AG20443 (cell line): ENCODE data around the gene TCF12.

ENCODE experiments used
- DNase-seq: peaks from one replicate; pipeline ENCODE4 v3.0.0; 2012; ENCODE audit warnings: low spot score, mixed read lengths

Gene TCF12

DNA sequence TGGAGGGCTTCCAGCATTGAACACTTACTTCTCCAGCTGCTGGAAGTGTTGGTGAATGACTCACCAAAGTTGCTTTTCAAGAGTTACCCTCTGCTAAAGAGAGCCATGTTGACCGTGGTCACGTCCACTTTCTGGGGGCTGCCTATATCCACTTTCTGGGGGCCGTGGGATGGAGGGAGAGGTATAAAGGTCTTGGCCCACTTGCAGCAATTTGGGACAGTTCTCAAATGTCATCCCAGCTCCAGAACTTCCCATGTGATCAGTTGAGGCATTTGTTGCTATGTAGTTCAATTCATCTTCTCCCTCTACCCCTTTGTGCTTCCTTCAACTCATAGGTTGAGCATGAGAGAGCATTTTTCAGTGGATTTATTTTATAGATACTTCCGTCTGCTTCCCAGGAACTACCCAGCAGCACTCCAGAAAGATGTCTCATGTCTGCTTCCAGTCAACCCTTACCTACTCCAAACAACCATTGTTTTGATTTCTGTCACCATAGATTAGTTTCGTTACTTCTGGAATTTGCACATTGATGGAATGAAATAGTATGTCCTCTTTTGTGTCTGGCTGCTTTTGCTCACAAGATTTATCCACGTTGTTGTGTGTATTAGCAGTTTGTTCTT, 130.6 kb downstream of the TCF12 start:
- DNase-seq: no peak

DNA sequence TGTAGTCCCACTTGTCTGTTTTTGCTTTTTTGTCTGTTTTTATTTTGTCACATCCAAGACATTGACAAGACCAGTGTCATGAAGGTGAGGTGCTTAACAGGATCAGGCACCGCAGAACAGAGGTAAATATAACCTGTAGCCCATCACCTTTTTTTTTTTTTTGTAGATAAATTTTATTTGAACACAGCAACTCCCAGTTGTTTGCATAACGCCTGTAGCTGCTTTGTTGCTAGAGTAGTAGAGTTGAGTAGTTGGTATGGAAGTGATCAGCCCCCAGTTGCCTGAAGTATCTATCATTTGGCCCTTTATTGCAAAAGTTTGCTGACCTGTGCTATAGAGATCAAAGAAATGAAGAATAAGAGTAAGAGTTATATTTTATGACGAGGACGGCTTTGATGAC, 135.0 kb downstream of the TCF12 start:
- no peak for DNase-seq

DNA sequence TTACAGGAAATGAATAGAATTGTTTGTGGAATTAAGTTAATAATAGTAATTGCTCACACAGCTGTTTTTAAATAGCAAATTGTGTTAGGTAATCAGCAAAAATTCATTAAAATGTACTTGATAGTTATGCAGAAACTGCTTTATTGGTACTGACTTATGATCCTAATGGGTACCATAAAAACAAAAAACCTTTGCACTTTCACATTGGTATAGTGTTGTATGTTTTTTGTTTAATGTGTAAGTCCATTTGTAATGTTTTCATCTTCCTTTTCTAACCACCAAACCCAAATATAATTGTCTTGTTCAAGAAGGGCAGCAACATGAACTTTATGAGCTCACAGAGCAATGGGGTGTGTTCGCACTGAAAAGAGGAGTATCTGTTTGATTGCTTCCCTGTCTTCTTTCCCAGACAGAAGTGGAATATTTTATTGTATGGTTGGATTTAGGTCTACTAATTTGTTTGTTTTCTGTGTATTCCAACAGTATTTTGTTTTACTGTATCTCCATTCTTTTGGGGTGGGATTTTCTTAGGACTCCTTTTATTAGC, 135.8 kb downstream of the TCF12 start:
- DNase-seq: no peak

- no peak for DNase-seq
Measured at GRCh38 chr15:57056357-57056756, 137.9 kb downstream of the TCF12 start.

DNA sequence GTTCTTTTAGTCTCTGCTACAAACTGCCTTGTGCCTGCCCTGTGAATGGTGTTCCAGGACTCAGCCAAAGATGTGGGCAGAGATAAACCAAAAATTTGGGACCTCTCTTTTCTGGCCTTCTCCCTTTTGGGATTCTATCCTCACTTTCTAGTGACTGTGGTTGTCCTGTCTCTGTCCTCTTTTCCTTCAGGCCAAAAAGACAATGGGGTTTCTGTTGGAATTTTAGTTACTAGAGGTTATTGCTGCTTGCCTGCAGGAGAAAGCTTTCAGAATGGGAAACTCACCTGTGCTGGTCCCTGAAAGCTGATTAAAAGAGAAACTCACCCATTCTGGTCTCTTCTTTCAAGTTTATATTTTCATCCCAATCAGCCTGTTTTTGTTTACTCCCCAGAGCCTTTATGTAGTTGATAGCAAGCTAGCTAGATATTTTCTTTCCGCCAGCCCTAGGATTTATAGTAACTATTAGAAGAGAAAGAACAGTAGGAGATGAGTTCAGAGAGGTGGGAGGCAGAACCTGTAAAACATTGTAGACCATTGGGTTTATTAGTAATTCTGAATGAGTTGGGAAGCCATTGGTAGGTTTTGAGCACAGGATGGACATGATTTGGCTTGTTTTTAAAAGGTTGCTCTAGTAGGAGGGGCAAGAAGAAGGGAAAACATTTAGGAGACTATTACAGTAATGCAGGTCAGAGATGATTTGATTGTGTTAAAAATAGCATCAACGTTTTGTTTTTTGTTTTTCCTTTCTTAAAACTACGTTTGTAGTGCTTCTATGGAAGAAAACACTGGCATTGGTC, 138.9 kb downstream of the TCF12 start:
- no peak for DNase-seq

GRCh38 chr15:57059026-57059660, 140.7 kb downstream of the TCF12 start:
- no peak for DNase-seq

GRCh38 chr15:57060799-57061198, 142.4 kb downstream of the TCF12 start:
- DNase-seq: peak; percentile 43

DNA sequence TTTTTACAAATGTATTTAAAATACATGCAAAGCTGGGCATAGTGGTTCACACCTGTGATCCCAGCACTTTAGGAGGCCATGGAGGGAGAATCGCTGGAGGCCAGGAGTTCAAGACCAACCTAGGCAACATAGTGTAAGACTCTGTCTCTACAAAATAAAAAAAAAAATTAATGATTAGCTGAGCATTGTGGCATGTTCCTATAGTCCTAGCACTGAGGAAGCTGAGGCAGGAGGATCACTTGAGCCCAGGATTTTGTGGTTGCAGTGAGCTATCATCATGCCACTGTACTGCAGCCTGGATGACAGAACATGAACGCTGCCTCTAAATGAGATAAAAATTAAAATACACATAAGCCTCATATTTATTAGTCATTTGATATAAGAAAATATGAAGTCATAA, 142.8 kb downstream of the TCF12 start:
- DNase-seq: no peak

DNA sequence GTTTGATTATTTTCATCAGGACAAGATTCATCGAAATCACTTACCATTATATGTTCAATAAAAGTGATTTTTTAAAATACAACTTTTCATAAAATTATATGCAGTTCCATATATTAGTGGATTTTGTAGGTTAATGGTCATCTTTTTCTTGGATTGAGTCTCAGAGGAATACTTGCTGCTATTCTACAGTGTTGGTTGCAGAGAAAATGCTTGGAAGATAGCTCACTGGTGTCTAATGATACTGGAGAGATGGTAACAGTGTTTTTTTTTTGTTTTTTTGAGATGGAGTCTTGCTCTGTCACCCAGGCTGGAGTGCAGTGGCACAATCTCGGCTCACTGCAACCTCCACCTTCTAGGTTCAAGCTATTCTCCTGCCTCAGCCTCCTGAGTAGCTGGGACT, 143.3 kb downstream of the TCF12 start:
- DNase-seq: no peak

GRCh38 chr15:57064033-57064432, 145.6 kb downstream of the TCF12 start:
- DNase-seq: peak; percentile 8

DNA sequence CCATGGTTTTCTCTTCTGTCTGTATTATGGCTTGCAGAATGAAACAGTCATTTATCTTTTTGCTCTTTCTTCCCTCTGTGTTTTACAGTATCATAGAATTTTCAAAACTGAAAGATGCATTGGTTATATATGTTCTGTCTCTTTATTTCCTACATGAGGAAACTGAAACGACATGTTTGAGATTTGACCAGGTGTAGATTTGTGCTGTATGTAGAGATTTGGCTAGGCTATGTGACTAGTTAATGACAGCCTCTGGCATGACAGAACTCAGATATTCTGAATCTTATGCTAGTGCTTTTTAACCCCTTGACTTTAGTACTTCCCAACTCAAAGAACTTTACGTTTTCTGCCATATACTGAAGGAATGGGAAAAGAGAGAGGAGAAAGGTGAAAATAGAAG, 151.0 kb downstream of the TCF12 start:
- no peak for DNase-seq

GRCh38 chr15:57070674-57071073, 152.2 kb downstream of the TCF12 start:
- no peak for DNase-seq

- DNase-seq: no peak
Measured at GRCh38 chr15:57079446-57079845, 161.0 kb downstream of the TCF12 start.

GRCh38 chr15:57079931-57080620, 161.6 kb downstream of the TCF12 start:
- no peak for DNase-seq

DNA sequence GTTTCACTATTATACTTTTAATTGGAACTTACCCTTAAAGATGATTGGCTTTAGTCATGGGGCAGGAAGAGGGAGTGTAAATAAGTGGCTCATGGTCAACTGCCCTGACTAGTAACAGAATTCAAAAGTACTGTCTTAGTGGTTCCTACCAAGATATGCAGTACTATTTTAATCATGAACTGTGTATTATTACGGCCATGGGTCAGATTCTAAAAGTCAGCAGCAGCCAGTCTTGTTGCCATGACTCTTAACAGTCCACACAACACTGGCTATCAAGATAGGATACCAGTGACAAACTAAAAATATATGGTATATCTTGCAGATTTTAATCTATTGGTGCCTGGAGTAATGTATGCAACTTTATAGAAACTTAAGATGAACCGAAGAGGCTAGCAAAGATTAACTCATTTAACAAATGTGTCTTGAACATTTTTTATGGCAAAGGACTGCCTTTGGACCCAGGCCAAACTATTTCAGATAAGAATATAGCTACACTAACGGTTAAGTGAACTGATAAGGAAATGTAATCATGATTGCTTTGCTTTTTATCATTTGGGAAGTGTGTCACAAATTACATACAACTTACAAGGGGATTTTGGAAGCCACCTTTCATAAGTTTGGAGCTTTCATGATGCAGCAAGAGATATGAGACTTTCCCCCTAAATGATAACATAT, 163.7 kb downstream of the TCF12 start:
- DNase-seq: no peak

GRCh38 chr15:57084192-57084591, 165.7 kb downstream of the TCF12 start:
- no peak for DNase-seq

DNA sequence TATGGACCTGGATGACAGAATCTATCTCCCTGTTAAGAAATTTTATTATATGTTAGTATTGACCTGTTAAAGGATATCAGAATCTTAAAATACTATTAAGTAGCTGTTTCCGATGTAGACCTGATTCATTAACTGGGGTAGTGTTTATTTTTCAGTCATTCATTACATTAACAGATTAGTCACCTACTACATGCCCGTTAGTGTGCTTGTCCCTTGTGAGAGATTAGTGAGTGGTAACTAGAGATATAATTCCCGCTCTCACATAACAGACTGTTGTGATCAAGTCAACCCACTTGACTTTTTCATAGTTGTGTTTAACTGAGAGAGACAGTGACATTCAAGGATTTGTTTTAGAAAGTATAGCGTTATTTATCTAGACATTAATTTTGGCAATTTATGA, 166.8 kb downstream of the TCF12 start:
- no peak for DNase-seq

DNA sequence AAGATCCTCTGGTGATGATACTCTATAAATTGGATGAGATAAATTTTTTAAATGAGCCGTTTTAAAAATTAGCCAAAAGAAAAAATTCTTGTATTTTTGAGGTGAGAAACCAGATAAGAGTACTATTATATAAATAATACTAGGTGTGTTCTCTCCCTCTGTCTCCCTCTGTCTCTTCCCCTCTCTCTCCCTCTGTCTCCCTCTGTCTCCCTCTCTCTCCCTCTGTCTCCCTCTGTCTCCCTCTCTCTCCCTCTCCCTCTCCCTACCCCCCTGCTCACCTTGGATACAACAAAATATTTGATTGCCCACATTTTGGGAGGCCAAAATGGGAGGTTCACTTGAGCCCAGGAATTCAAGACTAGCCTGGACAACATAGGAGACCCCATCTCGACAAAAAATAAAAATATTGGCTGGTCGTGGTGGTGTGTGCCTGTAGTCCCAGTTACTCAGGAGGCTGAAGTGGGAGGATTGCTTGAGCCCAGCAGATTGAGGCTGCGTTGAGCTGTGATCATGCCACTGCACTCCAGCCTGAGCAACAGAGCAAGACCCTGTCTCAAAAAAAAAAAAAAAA, 168.5 kb downstream of the TCF12 start:
- DNase-seq: no peak

GRCh38 chr15:57089815-57090495, 171.5 kb downstream of the TCF12 start:
- no peak for DNase-seq

- no peak for DNase-seq
Measured at GRCh38 chr15:57090496-57090859, 172.0 kb downstream of the TCF12 start.

- DNase-seq: no peak
Measured at GRCh38 chr15:57091636-57092035, 173.2 kb downstream of the TCF12 start.
